GM12892 (cell line): ENCODE data around the gene FKBP8.

Experiments
- DNase-seq: peaks from one replicate; pipeline ENCODE4 v3.0.0; 2011; ENCODE audit not compliant: insufficient read length
- FAIRE-seq: peaks from 2 replicates; lab custom pipeline; 2011; peaks lifted over from hg19 to GRCh38; lab: Jason Lieb, UNC
- POLR2A ChIP-seq: IDR thresholded peaks from 2 replicates; pipeline ENCODE4 v1.6.1; 2011; ENCODE audit warnings: low read depth, low read length, control low read depth
- POLR2AphosphoS5 ChIP-seq: IDR thresholded peaks from 2 replicates; pipeline ENCODE4 v1.6.1; 2011; ENCODE audit warnings: low read depth, low read length, control low read depth
- TAF1 ChIP-seq: IDR thresholded peaks from 2 replicates; pipeline ENCODE4 v1.6.1; 2011; ENCODE audit warnings: low read depth, mild to moderate bottlenecking, control low read depth, low read length, borderline replicate concordance

FKBP8 gene

DNA sequence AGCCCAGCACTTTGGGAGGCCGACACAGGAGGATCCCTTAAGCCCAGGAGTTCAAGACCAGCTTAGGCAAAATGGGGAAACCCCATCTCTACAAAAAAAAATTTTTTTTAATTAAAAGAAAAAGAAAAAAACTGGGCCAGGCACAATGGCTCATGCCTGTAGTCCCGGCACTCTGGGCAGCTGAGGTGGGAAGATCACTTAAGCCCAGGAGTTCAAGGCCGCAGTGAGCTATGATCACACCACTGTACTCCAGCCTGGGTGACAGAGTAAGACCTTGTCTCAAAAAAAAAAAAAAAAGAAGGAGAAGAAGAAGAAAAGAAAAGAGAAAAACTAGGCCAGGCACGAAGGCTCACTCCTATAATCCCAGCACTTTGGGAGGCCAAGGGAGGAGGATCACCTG lies 25.8 kb downstream of the FKBP8 start:
- DNase-seq, result no peak
- TF ChIP-seq TAF1 (no peak), POLR2AphosphoS5 (no peak), POLR2A (no peak)
- FAIRE-seq, result no peak

DNA sequence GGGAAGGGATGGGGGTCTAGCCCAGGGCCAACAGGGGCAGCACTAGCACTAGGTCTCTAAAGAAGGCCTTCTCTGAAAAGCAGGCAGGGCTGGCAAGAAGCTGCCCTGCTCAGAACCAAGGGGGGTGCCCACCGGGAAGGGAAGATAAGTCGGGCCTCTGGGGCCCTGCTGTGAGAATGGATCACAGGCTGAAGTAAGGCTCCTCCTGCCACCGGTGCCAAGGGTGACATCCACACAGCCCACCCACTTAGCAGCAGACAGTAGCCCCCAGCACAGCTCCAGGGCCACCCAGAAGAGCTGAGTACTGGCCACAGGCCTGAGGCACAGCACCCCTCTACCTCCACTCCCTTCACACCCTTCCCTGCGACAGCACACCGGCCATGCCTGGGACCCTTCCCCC lies 27.4 kb downstream of the FKBP8 start:
- no peak for FAIRE-seq
- no peak for TF ChIP-seq POLR2AphosphoS5
- TF ChIP-seq POLR2A, result no peak
- TF ChIP-seq TAF1, result no peak

DNA sequence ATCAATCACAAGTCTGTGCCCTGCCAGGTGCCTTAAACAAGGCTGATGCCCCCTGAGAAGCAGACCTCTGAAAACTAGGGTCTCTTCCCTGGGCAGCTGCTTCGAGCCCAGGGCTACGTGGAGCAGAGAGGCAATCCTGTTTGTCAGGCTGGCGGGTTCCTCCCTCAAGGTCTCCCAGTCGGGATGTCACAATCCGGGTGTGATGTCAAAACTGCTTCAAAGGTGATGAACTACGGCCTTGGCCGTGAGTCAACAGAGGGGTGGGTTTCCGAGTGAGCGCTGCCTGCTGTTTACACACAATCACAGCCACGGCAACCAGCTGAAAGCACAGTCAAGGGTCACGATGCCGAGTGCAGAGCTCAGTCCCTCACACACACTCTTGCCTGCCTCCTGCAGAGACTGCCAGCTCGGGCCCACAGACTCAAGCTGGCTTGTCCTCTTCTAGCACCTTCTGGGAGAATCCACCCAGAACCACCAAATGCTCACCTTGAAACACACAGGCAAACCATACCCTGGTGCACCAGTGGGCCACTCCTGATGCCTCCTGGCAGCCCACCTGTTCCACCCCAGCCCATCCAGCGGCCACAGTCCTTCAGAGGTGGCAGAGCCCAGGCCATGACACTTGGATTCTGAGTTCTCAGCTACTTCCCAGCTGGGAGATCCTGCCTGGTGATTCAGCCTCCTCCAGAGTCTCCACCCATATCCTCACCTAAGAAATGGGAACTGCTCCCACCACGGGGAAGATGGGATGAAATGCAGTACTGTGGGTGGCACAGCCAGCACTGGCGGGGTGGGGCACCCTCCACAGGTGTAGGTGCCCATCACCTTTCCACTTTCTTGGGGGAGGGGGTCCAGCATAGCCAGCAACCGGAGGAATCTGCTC lies 28.3 kb downstream of the FKBP8 start:
- FAIRE-seq (no peak), DNase-seq (no peak)
- TF ChIP-seq POLR2AphosphoS5 (no peak), POLR2A (no peak), TAF1 (no peak)

More for the DNA sequence above, 27.4 kb downstream of the FKBP8 start:
- no peak for DNase-seq

DNA sequence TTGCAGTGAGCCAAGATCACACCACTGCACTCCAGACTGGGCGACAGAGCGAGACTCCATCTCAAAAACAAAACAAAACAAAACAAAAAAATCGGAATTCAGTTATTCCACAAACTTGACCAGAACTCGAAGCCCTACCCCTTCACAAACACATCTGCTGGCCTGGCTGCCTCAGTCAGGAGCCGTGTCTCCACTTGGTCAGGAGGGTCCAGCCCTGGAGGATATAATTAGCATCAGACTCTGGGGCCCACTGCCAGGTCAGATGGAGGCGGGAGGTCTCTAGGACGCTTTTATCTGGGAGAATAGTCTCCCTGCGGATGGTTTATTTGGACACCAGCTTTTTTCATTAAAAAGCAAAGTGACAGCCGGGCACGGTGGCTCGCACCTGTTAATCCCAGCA lies 29.5 kb downstream of the FKBP8 start:
- no peak for DNase-seq
- TF ChIP-seq TAF1 (no peak), POLR2AphosphoS5 (no peak)
- FAIRE-seq, result no peak

DNA sequence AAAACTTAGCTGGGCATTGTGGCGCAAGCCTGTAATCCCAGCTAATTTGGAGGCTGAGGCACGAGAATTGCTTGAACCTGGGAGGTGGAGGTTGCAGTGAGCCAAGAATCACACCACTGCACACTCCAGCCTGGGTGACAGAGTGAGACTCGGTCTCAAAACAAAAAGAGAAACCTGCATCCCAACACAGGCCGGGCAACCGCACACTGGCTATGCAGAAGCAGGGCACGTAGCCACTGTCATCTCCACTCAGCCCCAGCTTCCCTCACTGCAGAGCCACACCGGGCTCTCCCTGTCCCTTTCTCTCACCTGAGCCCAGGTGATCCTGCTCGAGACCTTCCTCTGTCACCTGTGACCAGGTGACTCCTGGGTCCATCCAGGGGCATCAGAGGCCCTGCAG lies 33.2 kb downstream of the FKBP8 start:
- FAIRE-seq, result no peak
- no peak for DNase-seq
- TF ChIP-seq POLR2AphosphoS5 (no peak), TAF1 (no peak), POLR2A (no peak)

DNA sequence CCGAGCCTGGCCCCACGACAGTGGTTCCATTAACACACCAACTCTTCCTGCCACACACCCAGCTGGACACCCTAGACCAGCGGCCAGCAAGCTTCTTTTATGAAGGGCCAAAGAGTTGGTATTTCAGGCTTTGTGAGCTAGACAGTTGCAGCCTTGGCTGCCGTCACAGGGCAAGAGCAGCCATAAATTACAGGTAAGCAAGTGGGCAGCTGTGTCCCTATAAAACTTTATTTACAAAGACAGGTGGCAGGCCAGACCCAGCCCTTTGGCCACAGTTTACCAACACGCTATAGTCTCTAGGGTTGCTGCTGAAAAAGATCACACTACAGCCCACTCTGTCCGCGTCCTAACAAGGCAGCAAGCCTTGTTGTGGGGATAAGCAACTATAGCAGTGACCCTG lies 34.8 kb downstream of the FKBP8 start:
- no peak for TF ChIP-seq TAF1
- TF ChIP-seq POLR2A, result no peak
- TF ChIP-seq POLR2AphosphoS5, result no peak
- FAIRE-seq (no peak), DNase-seq (no peak)

DNA sequence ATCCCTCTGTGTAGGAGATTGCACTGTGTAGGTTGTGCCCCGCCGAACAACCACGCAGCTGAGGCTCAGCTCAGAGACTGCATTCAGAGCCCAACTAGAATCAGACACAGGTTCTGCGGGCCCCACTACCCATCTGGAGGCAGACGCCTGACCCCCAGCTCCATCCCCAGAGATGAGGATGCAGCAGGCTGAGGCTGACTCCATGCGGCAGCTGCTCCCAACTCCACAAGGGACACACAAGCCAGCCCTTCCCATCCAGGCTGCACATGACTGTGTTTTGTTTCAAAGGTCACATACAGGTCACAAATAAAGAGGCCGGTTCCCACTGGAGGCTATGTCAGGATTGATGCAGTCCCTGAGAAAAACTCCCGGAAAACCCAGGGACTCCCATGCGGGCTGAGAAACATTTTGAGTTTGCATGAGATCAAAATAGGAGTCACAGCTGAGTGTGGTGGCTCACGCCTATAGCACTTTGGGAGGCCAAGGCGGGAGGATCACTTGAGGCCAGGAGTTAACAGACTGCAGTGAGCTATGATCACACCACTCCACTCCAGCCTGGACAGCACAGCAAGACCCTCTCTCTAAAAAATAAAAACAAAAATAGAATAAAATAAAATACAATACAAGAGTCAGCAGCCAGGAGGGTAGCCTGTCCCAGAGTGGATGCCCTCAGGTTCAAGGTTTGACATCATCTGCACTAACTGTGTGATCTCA lies 35.5 kb downstream of the FKBP8 start:
- DNase-seq (no peak), FAIRE-seq (no peak)
- TF ChIP-seq POLR2AphosphoS5, result no peak
- TF ChIP-seq TAF1, result no peak
- no peak for TF ChIP-seq POLR2A

DNA sequence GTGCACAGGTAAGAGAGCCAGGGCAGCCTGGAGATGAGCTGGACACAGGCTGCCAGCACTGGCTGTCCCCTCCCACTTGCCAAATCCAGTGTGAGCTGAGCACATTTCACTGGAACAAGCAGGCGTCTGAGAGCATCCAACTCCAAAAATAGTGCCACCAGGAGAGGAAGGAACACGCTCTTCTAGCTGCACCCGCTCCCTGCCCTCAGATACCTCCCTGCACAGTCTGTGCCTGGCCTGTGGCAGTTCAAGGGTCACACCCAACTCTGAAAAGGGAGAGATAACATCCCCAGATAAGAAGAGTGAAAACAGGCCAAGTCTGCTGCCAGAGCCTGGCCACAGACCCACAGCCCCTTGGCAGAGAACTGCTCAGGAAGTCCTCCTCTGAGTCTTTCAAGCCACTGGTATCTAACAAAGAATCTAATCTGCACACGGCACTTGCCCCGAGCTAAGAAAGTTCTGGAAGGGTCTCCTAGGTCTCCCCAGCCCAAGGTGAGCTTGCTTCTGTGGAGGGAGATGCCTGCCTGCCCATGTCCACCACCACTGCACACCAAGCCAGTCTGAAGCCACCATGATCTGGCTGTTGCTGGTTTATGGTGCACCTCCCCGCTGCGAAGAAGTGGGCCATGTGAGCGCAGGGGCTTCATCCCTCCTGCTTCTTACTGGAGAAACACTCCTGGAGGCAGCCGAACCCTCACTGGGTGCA lies 36.2 kb downstream of the FKBP8 start:
- no peak for DNase-seq
- TF ChIP-seq POLR2A (no peak), POLR2AphosphoS5 (no peak), TAF1 (no peak)
- FAIRE-seq, result no peak

DNA sequence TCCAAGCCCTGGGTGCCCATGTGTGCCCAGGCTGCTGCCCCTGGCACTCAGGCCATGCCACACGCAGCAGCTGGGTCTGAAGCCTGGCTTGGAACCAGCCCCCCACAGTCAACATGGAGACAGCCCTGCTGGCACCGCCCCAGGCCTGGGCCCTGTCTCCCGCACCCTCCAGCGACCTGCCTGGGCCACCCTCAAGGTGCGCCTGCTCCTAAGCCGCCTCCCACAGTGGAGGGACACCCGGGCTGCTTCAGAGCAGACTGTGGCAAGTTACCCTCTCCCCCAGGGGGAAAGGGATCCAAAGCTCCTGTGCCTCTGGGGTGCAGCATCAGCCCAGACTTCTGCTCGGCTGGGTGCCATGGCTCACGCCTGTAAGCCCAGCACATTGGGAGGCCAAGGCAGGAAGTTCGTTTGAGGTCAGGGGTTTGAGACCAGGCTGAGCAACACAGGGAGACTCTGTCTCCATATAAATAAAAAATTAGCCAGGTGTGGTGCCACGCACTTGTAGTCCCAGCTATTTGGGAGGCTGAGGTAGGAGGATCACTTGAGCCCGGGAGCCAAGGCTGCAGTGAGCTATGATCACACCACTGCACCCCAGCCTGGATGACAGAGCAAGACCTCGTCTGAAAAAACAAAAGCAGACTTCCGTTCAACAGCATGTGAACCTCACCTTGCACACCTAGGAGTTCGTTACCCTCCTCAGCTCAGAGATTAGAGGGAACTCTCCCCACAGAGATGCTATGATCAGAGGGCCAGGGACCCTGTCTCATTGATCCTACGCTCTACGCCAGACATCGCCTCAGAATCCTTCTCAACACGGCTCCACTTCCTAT lies 37.1 kb downstream of the FKBP8 start:
- DNase-seq (no peak), FAIRE-seq (no peak)
- TF ChIP-seq TAF1 (no peak), POLR2AphosphoS5 (no peak), POLR2A (no peak)

DNA sequence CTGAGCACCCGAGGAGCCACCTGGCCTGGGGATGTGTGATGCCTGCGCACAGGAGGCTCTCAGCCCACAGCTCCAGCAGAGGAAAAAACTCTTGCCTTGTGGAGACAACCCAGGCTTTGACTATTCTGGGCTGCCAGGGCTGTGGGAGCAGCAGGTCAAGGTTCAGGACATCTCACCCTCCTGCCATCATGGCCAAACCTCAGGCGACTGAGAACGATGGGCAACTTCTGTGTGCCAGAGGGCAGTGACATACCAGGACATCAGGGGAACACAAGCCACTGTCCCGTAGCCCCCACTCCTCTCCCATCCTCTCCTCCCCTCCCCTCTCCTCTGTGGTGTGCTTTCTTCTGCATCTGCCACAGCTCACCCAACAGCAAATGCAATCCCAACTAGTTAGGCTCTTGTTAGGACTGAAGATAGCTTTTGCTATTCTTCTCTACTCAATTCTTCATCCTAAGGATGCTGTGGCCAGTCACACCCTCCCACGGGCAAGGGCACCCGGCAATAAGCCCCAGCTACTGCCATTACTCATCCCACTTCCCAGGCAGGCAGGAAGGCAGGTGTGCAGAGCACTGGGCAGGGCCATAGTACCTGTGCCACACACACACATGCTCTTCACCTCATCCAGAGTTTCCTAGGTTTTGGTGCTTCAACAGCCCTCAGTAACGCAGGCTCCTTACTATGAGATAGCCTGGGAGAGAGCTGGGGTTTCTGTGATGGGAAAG lies 38.3 kb downstream of the FKBP8 start:
- FAIRE-seq (no peak), DNase-seq (no peak)
- TF ChIP-seq TAF1 (no peak), POLR2AphosphoS5 (no peak), POLR2A (no peak)
